HG02759 (cell line): ENCODE data around the gene CABP1.

Source experiments
- ATAC-seq: cut with Tn5 transposase; IDR thresholded peaks from one replicate; pipeline ENCODE4 v1.9.1; 2021; ENCODE audit warnings: mild to moderate bottlenecking, moderate library complexity; ENCODE audit not compliant: unreplicated experiment

The CABP1 gene

GRCh38 chr12:120690083-120690450 lies 49.6 kb downstream of the CABP1 start:
- ATAC-seq, result no peak

DNA sequence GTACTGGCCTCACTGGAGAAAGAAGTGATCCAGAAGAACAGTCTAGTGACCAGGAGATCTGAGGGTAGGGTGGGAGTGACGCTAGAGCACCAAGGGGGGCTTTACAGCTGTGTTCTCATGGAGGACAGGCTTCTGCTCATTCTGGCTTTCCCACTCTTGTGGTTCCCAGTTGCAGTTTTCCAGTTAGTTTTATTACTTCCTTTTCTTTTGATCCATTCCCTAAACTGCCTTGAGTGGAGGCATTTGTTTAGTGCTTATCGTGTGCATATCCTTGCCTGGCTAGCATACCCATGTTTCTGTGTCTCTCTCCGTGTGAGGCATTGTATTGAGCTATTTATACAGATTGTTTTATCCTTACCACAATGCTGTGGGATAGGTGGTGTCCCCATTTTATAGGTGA lies 50.6 kb downstream of the CABP1 start:
- ATAC-seq, result no peak

DNA sequence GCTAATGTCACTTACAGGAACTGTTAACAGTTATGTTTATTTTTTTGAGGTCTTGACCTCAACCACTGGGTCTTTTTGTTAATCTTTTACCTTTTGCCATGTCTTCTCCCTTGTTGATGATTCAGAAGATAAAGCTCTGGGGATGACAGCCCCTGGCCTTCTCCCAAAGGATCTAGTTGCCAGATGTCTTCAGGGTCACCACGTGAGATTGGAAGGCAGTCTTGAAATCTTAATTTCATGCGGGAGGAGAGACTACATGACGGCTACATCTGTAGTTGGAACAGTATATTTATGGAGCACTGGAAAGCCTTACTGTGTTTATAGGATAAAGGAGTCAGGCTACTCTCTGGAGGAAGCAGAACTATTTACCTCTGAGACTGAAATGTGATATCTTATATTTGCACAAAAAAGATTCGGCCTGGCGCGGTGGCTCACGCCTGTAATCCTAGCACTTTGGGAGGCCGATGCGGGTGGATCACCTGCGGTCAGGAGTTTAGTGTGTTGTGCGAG lies 52.2 kb downstream of the CABP1 start:
- no peak for ATAC-seq

DNA sequence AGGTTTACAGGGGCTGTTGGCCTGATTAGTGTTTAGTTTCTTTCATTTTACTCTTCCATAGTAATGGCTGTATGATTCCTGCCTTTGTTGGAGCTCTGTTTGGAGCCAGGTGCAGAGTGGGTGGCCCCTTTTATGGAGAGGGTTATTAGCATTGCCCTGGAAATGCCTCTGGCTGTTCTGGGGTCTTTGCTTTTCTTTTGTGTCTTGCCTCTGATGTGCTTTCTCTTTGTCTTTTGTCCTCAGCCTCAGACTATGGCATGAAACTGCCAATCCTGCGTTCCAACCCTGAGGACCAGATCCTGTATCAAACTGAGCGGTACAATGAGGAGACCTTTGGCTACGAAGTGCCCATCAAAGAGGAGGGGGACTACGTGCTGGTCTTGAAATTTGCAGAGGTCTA lies 53.4 kb downstream of the CABP1 start:
- ATAC-seq, result no peak

DNA sequence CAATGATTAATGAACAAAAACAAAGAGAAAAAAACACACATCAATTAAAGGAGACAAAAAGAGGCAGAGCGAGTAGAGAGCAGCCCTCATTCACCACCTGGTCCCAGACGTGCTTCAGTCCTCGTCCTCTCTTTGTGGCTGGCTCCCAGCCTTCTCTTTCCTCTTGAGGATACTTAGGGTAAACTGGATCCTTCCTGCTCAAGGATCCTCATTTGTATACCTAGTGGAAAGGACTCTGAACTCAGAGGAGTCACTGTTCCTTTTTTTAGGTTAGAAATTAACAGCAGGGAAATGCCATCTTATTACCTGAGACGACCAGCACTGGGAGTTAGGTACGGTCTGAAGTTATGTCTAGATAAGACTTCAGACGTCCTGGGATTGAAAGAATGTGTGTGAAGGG lies 56.2 kb downstream of the CABP1 start:
- no peak for ATAC-seq

DNA sequence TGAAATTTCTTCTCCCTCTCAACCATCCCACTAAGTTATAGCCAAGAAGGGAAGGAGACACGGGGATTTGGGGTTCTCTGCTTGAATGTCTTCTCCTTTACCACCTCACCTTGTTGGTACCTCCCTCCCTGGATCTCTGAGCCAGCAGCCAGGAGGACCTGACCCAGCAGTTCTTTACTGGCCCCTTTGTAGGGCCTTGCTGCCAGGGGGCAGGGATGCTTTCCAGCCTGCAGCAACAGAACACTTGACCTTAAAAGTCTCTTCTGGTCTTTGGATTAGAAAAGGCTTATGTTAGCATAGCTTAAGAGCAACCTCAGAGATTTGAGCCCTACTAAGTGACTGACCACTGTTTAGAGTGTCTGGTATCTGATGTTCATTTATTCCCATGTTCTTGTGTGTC lies 56.9 kb downstream of the CABP1 start:
- ATAC-seq, result no peak

GRCh38 chr12:120698665-120699064 lies 58.2 kb downstream of the CABP1 start:
- ATAC-seq, result no peak

DNA sequence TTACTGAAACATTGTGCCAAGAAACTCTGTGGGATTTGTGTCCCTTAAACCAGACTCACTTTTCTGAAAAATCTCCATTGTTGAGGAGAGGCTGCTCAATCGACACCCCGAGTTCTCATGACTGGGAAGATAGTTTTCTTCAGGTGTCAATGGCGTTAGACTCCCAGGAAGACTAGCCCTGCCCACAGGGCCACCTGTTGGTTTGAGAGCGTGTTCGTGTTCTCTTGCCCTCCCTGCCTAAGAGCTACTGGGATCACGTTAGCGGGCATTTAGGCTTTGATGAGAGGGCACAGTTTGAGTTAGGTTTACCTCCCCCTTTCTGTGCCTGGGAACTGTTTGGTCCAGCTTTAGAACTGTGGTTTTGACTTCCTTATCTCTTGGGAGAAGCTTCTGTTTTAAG lies 59.1 kb downstream of the CABP1 start:
- no peak for ATAC-seq

GRCh38 chr12:120700886-120701285 lies 60.5 kb downstream of the CABP1 start:
- no peak for ATAC-seq

- ATAC-seq, result no peak
Observed at GRCh38 chr12:120702637-120703036, 62.2 kb downstream of the CABP1 start.

- no peak for ATAC-seq
Observed at GRCh38 chr12:120703311-120703942, 63.0 kb downstream of the CABP1 start.

DNA sequence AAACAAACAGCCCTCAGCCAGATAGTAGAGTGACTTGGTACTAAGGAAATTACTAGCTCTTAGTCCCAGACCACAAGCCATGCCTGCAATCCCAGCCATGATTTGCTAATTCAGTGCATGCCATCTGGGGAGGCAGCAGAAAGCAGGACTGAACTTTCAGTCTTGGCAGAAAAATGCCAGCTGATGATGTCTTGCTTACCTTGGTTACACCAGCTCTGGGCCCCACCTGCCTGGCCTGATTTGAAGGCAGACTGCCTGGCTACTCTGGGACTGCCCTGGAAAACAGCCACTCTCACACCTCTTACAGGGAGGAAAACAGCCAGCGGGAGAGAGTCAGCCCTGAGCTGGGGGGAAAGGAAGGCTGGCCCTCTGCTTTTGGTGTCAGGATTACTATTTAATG lies 65.2 kb downstream of the CABP1 start:
- no peak for ATAC-seq

GRCh38 chr12:120706029-120706428 lies 65.6 kb downstream of the CABP1 start:
- ATAC-seq, result no peak

GRCh38 chr12:120708651-120709050 lies 68.2 kb downstream of the CABP1 start:
- ATAC-seq, result no peak

DNA sequence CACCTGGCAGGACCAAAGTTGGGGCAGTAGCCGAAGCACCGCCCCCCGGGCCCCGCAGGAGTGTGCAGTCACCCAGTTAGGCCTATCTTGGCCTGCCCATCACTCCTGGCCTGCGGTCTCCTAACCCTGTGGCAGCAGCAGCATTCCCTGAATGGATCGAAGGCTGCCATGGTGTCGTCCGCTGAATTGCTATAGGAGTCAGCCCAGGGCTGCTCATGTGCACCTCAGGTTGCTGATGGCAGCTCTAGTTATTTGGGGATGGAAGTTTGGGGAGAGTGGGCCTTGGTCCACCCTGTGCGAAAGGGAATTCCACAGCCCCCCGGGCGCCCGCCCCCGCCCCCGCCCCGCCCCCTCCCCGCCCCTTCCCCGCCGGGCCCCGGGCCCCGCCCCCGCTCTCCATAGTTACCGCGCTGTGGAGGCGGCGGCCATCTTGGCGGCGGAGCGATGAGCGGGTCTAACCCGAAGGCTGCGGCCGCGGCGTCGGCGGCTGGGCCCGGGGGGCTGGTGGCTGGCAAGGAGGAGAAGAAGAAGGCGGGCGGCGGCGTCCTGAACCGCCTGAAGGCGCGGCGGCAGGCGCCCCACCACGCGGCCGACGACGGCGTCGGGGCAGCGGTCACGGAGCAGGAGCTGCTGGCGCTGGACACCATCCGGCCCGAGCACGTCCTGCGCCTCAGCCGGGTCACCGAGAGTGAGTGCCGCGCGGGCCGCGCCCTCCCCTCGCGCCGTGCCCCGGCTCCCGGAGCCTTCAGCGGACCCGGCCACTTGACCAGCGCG lies 69.8 kb downstream of the CABP1 start, which contains the start of gene UNC119B:
Gene UNC119B, plus strand, starts transcription at position 428 of the 774 bp plus-strand sequence. Its CDS starts 17 bp downstream, at position 445.
- ATAC-seq, result peak; percentile 80

- peak; percentile 28 for ATAC-seq
Observed at GRCh38 chr12:120710805-120711296, 70.4 kb downstream of the CABP1 start.

DNA sequence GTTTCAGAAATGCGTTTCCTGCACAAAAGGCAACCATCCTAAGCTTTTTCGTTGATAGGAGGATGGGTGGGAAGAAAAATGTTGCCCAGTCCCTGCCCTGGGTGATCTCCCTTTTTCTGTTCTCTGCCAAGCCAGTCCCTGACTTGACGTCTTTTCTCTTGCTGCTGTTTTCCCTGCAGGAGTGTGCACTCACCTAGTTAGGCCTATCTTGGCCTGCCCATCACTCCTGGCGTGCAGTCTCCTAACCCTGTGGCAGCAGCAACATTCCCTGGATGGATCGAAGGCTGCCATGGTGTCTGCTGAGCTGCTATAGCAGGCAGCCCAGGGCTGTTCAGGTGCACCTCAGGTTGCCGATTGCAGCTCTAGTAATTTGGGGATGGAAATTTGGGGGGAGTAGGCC lies 71.0 kb downstream of the CABP1 start:
- ATAC-seq, result no peak

DNA sequence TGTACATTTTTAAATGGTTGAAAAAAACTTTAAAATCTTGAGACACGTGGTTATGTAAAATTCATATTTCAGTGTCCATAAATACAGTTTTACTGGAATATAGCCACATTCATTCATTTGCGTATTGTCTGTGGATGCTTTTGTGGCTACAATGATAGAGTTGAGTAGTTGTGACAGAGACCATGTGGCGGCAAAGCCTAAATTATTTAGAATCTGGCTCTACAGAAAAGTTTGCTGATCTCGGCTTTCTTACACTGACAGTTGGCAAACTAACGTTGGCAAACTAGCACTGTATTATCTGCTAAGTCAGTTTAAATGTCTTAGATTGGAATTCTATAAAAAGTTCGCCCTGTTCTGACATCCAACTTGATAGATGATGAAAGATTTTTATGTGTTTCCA lies 72.2 kb downstream of the CABP1 start:
- ATAC-seq, result no peak

- ATAC-seq, result no peak
Observed at GRCh38 chr12:120713861-120714482, 73.5 kb downstream of the CABP1 start.
